SIG-M5 treated with dmso at 0.1 percent for 504 hours (cell line): ENCODE results near the gene PRPF6.
A peak's percentile ranks its signal among the peaks of the same experiment; 100 is the strongest.

Experiments
- DNase-seq: peaks from one replicate; lab custom pipeline; 2025; ENCODE audit not compliant: unreplicated experiment; lab: John Stamatoyannopoulos, UW

Gene PRPF6

DNA sequence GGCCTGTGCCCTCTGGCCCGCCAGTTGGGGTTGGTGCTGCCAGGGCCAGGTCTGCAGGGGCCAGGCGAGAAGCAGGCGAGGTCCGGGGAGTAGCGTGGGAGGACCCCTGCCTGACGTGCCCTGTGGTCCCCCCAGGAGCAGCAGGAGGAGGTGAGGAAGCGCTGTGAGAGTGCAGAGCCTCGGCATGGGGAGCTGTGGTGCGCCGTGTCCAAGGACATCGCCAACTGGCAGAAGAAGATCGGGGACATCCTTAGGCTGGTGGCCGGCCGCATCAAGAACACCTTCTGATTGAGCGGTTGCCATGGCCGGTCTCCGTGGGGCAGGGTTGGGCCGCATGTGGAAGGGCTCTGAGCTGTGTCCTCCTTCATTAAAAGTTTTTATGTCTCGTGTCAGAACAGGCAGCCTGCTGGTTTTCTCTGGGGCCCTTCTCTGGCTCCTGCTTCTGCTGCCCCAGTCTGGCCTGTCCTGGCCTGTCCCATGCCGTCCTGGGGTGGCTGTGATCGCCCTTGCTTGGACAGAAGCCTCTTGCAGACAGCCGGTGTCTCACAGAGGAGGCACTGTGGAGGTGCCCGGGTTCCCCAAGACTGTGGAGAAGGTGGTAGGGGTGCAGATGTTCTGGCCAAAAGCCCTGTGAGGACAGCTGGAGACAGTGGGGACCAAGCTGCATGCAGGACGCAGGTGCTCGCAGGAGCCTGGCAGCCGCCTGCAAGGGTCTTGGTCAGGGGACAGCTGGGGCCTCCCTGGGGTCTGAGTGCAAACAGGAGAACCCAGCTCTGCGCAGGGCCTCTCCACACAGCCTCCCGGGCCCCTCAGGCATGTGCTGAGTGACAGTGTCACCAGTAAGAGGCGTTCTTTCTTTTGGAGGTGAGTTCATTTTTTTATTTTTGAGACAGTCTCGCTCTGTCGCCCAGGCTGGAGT is 52.0 kb downstream of the PRPF6 start:
- no peak for DNase-seq

DNA sequence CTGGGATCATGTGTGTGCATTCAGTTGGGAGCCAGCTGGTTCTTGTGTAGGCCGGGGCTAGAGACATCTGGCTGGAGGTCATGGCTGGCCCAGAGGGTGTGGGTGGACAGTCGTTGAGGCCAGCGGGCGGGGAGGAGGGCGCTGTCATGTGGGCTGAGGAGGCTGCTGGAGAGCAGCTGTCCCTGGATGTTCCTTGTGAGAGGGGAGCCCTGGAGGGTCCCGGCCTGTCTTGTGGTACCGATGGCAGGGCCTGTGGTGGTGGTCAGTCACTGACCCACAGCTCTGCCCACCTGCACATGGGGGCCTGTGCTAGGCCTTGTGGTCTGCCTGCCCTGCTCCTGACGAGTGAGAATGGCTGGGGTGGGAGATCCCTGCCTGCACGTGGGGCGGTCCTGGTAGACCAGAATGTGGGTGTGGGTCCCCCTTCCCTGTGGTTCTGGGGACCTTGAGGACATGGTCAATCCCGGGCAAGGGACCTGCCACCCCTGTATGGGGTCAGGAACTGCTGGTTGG is 53.1 kb downstream of the PRPF6 start:
- DNase-seq: no peak

DNA sequence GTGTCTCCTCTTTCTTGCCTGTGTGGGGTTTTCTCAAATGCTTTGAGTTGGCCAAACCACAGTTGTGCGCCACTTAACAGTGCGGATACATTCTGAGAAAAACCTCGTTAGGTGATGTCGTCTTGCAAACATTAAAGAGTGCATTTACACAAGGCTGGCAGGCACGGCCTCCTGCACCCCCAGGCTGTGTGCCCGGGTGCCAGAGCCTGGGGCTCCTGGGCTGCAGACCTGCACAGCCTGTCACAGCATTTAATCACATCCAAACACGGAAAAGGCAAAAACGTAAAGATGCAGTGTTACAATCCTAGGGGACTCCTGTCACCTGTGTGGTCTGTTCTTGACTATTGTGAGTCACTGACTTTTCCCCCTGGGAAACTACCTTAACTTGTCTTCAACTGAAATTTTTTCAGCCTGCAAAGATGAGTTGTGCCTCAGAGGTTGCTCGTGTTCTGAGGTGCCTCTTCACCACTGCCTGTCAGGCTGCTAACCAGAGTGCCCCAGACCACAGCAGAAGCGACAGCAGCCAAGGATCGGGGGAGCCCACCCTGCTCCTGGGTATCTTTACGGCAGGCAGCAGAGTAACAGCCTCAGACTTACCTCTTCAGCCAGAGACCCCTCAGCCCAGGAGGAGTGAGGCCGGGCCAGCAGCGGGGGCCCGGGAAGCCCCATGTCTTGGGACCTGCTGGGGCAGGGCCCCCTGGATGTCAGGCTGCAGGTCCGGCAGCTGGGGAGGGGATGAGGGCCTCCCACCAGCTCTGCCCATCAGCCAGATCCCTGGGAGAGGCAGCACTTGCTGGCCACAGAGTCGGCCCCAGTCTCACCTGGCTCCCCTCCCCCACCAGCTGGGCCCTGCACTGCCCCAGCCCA is 54.4 kb downstream of the PRPF6 start:
- no peak for DNase-seq

DNA sequence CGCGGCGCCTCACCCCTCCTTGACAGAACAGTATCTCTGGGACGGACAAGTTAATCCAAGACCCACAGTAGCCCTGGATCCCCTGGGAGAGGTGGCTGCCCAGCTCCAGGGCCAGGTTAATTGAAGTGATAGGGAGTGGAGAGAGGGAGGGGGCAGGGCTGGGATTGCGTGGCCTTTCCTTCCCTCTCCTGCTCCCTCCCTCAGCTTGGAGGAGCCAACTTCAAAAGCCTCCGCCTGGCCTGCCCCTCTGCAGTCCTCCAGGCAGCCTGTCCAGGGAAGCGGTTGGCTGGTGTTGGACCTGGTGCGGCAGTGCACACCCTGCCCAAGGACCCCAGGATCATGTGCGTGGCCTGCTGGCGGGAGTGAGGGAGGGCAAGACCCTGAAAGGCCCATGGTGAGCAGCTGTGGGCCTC is 55.0 kb downstream of the PRPF6 start, which contains the start of gene C20orf204:
C20orf204 (plus strand) TSS at position 250 of the 413 bp plus-strand sequence; CDS start at position 392, 142 bp downstream.
- DNase-seq: no peak

DNA sequence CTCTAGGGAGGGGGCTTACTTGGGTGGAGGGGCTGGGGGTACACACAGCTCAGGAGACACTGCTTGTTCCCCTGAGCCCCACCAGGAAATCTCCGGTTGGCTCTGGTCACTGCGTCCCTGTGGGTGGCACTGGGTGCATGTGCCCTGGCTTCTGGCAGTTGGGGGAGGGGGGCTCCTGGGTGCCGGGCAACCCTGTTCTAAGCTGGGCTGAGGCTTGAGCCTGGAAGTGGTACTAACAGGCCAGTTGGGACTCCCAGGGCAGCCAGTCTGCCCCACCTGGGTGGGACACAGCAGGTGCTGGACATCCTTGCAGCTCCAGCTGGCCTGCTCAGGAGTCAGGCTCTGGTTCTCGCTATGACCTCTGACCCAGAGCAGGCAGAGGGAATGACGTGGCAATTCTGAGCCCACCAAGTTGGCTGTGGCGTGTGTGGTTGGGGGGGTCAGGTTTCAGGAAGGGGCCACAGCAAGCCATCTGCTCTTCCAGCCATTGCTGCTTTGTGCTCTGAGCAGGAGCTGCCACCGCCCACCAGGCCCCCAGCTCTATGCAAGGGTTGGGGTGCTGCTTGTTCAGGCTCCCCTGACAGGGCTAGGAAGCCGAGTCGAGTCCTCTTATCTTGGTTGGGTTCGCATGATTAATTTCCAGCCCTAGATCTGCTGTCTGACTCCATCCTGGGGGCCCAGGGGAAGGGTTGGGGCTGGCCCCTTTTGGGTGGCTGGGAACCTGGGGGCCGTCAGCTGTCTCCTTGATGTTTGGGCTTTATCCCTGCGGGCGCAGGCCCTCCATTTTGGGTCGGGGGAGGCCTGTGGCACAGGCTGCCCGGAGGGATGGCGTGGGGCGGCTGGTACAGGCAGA is 55.6 kb downstream of the PRPF6 start:
- DNase-seq: no peak

DNA sequence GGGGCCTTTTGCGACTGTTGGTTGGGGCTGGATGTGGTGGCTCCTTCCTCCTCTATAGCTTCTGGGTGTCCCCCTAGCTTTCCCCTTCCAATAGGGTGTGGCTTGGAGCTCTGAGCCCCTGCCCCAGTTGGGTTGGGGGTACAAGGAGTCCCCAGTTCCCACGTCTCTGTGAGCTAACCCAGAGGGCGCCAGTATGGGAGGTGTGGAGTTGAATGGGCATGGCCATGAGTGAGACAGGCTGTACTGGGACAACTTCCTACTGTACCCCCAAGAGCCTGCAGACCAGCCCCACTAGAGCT is 56.2 kb downstream of the PRPF6 start:
- DNase-seq: no peak

DNA sequence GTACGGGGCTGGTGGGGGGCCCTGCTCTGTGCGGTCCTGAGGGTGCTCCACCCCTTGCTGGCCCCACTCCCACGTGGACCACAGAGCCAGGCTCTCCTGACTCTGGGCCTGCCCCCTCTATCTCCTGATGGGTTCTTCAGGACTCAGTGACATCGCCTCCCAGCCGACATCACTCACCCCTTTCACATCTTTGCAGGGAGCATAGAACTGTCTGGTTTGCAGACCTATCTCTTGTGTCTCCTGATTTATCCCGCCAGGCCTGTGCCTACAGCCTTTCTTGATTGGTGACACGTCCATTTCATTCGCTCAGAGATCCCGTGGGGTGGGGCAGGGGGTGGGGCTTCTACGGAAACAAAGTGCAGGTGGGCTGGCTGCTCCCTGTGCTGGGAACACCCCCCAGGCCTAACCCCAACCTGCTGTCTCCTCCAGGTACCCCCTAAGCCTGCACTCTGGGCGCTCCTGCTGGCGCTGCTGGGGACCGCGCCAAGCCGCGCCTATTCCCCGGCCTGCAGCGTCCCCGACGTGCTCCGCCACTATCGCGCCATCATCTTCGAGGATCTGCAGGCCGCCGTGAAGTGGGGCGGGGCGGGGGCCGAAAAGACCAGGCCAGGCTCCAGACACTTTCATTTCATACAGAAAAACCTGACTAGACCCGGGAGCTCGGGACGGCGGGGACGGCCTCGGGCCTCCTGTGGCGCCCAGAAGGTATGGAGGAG is 56.7 kb downstream of the PRPF6 start:
- DNase-seq: no peak

DNA sequence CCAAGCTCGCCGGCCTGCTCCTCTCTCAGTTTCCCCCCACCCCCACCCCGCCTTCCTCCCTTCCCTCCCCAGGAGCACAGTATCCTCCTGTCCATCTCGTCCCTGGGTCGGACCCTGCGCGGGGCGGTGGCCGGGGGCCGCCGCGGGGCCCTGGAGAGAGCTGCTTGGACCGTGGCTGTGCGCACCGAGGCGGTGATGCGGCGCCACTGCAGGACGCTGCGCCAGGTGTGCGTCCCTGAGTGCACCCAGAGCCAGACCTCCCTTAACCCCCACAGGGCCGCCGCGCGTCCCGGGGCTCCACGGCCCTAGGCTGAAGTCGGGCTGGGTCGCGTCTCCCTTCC is 57.3 kb downstream of the PRPF6 start:
- DNase-seq: no peak

DNA sequence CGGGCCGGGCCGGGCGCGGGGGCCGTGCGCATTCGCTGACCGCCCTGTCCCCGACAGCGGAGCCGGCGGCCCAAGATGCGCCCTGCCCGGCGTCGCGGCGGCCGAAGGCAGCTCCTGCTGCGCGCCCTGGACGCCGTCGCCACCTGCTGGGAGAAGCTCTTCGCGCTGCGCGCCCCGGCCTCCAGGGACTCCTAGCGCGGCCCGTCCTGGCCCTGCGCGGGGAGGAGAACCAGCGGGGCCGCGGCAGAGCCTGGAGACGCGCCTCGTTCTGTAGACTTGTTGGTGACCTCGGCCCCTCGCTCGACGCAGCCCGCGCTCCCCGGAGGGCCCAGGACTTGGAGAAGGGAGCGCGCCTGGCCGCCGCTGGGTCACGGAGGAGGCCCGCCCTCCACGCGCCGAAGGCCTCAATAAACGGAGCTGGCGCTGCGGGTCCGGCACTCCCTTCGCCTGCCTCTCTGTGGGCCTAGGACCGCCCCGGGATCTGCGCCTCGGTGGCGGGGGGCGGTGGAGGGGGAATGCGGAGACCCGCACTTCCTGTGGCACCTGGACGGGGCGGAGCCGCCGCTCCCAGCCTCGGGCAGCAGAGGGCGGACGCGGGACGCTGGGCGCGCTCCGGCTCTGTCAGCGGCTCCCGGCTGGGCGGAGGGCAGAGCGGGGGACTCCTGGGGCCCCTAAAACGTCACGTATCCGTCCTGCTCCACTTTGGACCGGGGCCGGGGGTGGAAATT is 57.8 kb downstream of the PRPF6 start:
- DNase-seq: peak; percentile 71

DNA sequence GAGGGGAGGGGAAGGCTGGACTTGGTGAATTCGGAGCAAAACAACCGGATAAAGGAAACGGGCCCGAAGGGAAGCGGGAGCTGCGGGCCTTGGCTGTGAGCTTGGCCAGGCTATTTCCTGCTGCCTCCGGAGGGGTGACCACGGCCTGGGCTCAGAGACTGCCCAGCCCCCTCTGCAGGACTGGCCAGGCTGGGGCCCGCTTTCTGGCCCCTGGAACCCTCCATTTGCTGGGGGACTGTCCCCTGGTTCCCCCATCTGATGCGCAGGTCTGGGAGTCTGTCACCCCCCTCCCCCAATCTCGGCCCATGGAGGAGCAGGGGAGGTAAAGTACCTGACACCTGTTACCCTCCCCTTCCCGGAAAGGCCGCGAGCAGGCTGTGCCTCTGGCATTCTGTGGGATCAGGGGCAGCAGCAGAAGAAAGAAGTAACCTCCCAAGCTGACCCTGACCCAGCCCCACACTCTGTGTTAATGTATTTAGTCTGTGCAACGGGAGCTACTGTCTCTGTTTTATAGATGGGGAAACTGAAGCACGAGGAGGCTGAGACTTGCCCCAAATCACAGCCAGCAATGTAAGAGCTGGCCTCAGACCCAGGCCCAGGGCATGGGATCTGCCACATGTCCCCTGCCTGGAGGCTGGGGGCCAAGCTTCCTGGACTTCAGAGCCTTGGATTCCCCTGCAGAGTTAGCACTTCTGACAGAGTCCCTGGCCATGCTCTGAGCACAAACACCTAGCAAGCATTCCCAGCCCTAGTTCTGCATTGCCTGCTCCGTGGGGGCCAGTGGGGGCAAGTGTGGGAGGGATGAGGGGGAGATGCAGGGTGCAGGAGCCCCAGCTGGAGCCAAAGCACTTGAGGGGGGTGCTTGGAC is 58.6 kb downstream of the PRPF6 start:
- no peak for DNase-seq

DNA sequence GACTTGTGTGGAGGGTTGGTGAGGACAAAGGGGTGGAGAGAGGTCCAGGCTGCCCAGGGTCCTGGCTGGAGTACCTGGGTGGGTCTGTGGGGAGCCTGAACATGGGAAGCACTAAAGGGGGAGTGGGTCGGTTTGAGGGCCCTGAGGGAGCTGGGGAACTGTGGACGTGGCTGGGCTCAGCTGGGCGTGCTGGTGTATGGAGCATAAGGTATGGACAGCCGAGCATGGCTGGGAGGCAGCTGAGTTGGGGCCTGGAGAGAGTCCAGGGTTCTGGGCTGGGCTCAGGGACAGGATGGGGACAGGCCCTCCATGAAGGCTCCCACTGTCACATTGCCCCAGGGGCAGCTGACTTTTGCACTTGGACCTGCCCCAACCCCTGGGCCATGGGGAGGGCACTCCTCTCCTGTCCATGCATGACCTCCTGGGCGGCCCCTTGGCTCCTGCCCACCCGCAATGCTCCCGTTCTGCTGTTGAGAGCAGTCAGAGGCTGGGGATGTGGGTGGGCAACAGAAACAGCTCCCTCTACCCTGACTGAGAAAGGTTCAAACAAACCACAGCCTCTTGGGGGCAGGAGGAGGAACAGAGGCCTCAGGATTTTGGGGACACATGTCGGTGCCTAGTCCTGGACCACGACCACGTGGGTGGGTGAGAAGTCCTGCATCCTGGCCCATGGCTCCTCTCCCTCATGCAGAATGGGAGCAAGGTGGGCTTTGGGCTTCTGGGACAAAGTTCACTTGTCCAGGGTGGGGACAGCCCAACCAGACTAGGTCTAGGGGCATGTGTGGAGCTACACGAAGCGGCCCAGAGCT is 59.5 kb downstream of the PRPF6 start:
- no peak for DNase-seq

DNA sequence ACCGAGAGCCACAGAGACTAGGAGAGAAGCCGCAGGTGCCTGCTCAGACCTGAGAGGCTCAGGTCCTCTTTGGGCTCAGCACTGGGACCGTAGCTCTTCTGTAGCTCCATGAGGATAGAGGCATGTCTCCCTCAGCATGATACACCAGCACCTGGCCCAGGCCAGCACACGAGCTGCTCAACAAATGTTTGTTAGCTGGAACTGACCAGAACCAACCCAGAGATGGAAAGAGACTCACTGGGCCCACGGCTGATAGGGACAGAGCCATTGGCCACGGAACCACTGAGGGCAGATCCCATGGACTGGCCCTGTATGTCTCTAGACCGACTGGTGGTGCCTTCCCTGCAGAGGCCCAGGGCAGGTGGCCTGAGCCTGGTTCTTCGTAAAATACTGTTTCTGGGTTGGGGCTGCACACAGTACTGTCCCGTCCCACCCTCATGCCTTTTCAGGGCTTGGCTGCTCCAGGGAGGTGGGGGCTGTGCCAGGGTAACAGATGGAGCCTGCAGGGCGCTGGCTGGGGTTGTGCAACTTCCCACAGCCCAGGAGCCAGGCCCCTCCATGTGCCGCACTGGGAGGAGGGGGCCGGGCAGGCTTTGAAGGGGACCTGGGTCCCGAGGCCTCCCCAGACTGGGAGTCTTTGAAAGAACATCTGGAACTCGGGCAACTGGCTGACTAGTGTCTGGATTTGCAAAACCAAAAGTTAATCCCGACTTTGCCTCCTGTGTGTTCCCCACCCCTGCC is 60.3 kb downstream of the PRPF6 start:
- DNase-seq: peak; percentile 30

DNA sequence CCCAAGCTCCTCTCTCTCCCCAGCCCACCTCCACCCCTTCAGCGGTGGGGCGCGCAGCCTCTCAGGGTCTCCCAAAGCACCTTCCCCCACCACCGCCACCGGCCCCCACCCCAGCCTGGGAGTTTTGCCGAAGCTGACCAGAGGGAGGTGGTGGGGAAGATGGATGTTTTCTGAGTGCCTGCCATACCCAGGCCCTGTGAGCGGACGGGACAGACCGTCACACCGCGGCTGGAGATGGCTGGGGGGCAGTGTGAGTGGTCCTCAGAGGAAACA is 60.8 kb downstream of the PRPF6 start:
- no peak for DNase-seq

DNA sequence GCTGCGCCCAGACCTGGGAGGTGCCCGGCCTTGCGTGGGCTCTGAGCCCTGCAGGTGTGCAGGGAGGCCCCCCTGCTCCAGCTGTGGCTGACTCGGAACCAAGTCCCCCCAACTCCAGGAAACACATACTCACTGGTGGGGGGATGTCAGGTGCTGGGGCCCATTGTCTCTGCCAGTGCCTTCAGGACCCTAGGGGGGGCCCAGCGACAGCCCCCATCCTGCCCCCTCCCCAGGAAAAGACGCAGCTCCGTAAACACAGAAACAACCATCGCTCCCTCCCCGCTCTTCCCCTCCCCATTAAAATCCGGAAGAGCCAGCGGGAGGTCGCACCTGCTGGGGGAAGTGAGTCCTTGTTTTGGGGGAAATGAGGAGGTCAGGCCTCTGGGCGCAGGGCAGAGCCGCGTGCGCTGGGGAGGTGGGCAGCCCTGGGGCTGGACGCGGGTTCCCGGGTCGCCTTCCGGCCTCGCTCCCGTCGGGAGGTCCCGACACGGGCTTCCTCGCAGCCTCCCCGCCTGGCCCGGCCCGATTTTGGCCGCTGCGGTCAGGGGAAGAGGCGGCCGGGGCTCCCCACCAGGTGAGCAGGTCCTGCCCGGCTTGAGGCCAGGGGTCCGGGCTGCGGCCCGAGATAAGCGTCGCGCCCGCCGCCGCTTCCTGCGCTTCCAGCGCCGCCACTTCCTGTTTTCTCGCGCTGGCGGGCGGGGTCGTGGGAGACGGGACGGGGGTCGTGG is 61.3 kb downstream of the PRPF6 start:
- no peak for DNase-seq

DNA sequence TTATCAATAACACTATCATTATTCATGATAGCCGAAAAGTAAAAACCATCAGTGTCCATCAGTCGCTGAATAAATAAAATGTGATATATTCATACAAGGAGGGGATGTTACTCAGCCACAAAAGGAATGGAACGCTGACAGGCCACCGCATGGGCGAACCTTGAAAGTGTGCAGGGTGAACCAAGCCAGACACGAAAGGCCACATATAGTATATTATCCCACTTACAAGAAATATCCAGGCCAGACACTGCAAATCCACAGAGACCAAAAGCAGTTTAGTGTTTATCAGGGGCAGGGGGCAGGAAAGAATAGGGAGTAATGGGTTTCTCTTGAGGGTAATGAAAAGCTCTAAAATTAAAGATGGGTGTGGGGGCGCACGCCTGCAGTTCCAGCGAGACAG is 62.8 kb downstream of the PRPF6 start:
- no peak for DNase-seq

DNA sequence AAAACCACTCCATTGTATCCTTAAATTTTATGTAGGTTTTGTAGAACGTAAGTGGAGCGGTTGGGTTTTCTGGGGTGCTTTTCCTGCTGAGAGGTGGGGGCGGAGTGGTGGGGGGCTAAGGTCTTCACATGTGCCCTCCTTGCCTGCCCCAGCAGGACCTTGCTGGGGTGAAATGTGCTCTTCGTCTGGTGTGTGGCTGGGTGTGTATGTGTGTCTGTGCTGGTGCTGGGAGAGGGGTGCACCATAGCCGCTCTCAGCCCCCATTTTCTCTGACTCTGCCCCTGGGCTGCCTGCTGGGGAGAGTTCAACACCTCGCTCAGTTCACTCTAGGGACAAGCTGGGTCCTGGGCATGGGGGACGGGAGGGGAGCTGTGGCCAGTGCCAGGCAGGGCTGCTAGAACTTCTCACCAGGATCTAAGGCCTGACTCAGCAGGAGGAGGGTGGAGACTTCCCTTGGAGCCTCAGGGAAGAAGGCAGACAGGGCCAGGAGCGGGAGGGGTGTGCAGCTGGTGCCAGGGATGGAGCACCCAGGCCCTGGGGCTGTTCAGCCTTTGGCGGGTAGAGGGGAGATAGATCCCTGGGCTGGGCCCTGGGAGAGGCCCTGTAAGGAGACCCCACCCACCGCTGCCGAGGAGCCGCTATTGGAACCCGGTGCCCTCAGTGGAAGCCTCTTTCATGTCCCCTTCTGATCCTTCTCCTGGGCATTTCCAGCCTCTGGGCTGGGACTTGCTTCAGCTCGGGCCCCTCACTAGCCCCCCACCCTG is 63.7 kb downstream of the PRPF6 start:
- DNase-seq: no peak
